ENCODE measurements around the gene CFAP100.

- no peak for TF ChIP-seq POLR2A (IDR thresholded peaks at IDR 0.05)
- no peak for TF ChIP-seq CTCF (IDR thresholded peaks at IDR 0.05)
These were observed 4.0 kb downstream of the CFAP100 start for GRCh38 chr3:126398423-126399350.

All from thyroid gland (tissue), 4 donors.